Stomach smooth muscle (tissue), 2 donors: Measurements from ENCODE around the gene GPRC5A.

Source experiments
- H3K27ac ChIP-seq: one replicate; pipeline ENCODE4 v1.7.0; 2013; ENCODE audit warnings: mild to moderate bottlenecking, low read length, inconsistent platforms
- H3K27me3 ChIP-seq, 2 donors: one replicate each; pipeline ENCODE4 v1.7.0; 2013; ENCODE audit warnings: low read length in 2 of 2; ENCODE audit not compliant: insufficient read depth in 2 of 2, control insufficient read depth in 1 of 2
- H3K36me3 ChIP-seq, 2 donors: one replicate each; pipeline ENCODE4 v1.7.0; 2013; ENCODE audit warnings: low read length in 2 of 2; ENCODE audit not compliant: control insufficient read depth in 2 of 2, insufficient read depth in 2 of 2
- H3K4me1 ChIP-seq: one replicate; pipeline ENCODE4 v1.7.0; 2013; ENCODE audit warnings: low read length; ENCODE audit not compliant: control insufficient read depth, insufficient read depth
- H3K4me3 ChIP-seq, 2 donors: one replicate each; pipeline ENCODE4 v1.7.0; 2013; ENCODE audit warnings: low read length in 2 of 2
- H3K9ac ChIP-seq, 2 donors: one replicate each; pipeline ENCODE4 v1.7.0; 2013; ENCODE audit warnings: low read length in 2 of 2, mild to moderate bottlenecking in 1 of 2
- H3K9me3 ChIP-seq, 2 donors: one replicate each; pipeline ENCODE4 v1.7.0; 2013; ENCODE audit warnings: low read length in 2 of 2; ENCODE audit not compliant: control insufficient read depth in 2 of 2
- donor health status: healthy.
- donor health status: Pancreatic carcinoma.

Gene GPRC5A

DNA sequence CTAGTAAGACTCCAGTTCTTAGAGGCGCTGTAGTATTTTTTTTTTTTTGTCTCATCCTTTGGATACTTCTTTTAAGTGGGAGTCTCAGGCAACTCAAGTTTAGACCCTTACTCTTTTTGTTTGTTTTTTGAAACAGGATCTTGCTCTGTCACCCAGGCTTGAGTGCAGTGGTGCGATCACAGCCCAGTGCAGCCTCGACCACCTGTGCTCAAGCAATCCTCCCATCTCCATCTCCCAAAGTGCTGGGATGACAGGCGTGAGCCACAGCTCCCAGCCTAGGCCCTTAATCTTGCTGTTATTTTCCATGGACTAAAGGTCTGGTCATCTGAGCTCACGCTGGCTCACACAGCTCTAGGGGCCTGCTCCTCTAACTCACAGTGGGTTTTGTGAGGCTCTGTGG is 21.3 kb downstream of the GPRC5A start:
- Histone ChIP-seq H3K27ac (no peak overlapping the region), H3K4me1 (peaks cover 4% of the 10 kb centered on the region), H3K4me3 (no peak overlapping the region), H3K27me3 (peaks cover 0 to 2% of the 10 kb centered on the region in 2 donors), H3K36me3 (no peaks in the 10 kb centered on the region), H3K9me3 (no peaks in the 10 kb centered on the region), H3K9ac (no peak overlapping the region)

DNA sequence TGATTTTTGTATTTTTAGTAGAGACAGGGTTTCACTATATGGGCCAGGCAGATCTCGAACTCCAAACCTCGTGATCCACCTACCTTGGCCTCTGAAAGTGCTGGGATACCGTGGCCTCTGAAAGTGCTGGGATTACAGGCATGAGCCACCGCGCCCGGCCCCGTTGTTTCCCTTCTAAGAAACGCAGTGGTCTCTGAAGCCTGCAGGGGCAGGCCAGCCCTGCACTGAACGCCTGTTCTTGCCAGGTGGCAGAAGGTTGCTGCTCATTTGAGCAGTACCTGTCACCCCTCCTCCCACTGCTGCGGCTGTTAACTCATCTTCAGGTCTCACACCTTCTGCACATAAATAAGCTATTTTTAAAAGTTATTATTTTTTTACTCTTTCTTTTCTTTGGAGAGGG is 24.3 kb downstream of the GPRC5A start:
- no peak overlapping the region for H3K27ac ChIP-seq
- H3K9me3 ChIP-seq, result no peaks in the 10 kb centered on the region
- H3K36me3 ChIP-seq, result no peaks in the 10 kb centered on the region
- no peak overlapping the region for H3K9ac ChIP-seq
- H3K4me1 ChIP-seq, result peaks cover 4% of the 10 kb centered on the region
- peaks cover 0 to 2% of the 10 kb centered on the region in 2 donors for H3K27me3 ChIP-seq
- H3K4me3 ChIP-seq, result no peak overlapping the region

GRCh38 chr12:12916135-12916944 is 25.0 kb downstream of the GPRC5A start:
- Histone ChIP-seq H3K9ac (no peak overlapping the region), H3K9me3 (no peaks in the 10 kb centered on the region), H3K27me3 (peaks cover 0 to 2% of the 10 kb centered on the region in 2 donors), H3K4me3 (peak overlapping the region in 1 of 2 donors; percentile 35), H3K4me1 (peaks cover 4% of the 10 kb centered on the region), H3K27ac (no peak overlapping the region), H3K36me3 (no peaks in the 10 kb centered on the region)

GRCh38 chr12:12917517-12917916 is 26.2 kb downstream of the GPRC5A start:
- H3K27ac ChIP-seq, result no peak overlapping the region
- no peak overlapping the region for H3K9ac ChIP-seq
- no peaks in the 10 kb centered on the region for H3K9me3 ChIP-seq
- H3K4me3 ChIP-seq, result no peak overlapping the region
- H3K27me3 ChIP-seq, result peaks cover 0 to 2% of the 10 kb centered on the region in 2 donors
- H3K36me3 ChIP-seq, result no peaks in the 10 kb centered on the region
- peaks cover 4% of the 10 kb centered on the region for H3K4me1 ChIP-seq

DNA sequence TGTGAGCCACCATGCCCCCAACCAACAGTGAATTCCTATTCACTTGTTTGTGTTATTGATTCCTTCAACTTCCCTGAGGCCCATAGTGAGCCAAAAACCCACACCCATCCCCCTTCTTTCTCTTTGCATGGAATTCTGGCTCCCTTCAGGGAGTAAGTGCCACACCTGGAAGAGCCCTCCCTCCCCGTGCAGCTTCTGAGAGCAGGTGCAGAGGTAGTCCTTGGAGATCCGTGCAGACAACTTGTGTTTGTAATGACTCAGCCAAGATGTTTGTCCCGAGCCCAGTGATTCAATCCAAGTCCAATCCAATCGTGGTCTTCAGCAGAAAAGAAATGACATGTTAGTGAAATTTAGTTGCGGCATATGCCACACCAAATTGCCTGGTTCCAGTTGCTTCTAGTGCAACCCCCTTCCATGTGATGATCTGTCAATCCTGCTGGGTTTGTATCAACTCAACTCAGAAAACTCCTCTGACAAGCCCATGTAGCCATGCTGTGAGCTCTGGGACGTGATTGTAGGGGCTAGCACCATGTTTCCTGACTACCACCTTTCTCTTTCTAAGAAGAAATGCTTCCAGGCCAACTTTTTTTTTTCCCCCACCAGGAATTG is 27.5 kb downstream of the GPRC5A start:
- no peak overlapping the region for H3K27ac ChIP-seq

GRCh38 chr12:12919666-12920435 is 28.5 kb downstream of the GPRC5A start:
- Histone ChIP-seq H3K9me3 (no peaks in the 10 kb centered on the region), H3K36me3 (no peaks in the 10 kb centered on the region), H3K27ac (no peak overlapping the region), H3K27me3 (peaks cover 0 to 2% of the 10 kb centered on the region in 2 donors), H3K9ac (no peak overlapping the region), H3K4me1 (peaks cover 4% of the 10 kb centered on the region), H3K4me3 (no peak overlapping the region)

More for the DNA sequence above, 27.5 kb downstream of the GPRC5A start:
- Histone ChIP-seq H3K27me3 (peaks cover 0 to 2% of the 10 kb centered on the region in 2 donors), H3K9ac (no peak overlapping the region), H3K4me1 (peaks cover 4% of the 10 kb centered on the region), H3K4me3 (no peak overlapping the region), H3K36me3 (no peaks in the 10 kb centered on the region), H3K9me3 (no peaks in the 10 kb centered on the region)

- Histone ChIP-seq H3K9ac (no peak overlapping the region), H3K27ac (no peak overlapping the region), H3K4me1 (no peaks in the 10 kb centered on the region), H3K27me3 (no peaks in the 10 kb centered on the region), H3K9me3 (no peaks in the 10 kb centered on the region), H3K36me3 (no peaks in the 10 kb centered on the region), H3K4me3 (no peak overlapping the region)
Measured at GRCh38 chr12:12922191-12922616, 30.8 kb downstream of the GPRC5A start.

DNA sequence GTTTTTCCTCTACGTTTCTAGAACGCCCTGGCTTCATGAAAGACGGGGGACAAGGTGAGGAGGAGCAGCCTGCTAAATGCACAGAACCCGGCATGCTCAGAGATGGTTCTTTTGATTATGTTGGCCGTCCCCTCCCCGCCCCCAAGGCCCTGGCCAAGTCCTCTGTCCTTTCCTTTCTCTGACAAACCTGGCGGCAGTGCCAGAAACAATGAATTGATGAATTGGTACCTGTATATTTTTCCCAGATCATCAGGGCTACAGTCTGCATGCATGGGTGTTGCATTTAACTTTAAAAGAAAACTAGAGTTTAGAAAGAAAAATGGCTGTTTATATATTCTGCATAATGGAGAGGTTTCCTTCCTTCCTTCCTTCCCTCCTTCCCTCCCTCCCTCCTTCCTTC is 31.6 kb downstream of the GPRC5A start:
- no peaks in the 10 kb centered on the region for H3K9me3 ChIP-seq
- peaks cover 5% of the 10 kb centered on the region for H3K4me1 ChIP-seq
- no peak overlapping the region for H3K27ac ChIP-seq
- no peaks in the 10 kb centered on the region for H3K36me3 ChIP-seq
- no peaks in the 10 kb centered on the region for H3K27me3 ChIP-seq
- H3K9ac ChIP-seq, result no peak overlapping the region
- no peak overlapping the region for H3K4me3 ChIP-seq

- Histone ChIP-seq H3K9me3 (no peaks in the 10 kb centered on the region), H3K9ac (no peak overlapping the region), H3K27me3 (no peaks in the 10 kb centered on the region), H3K4me3 (no peak overlapping the region), H3K4me1 (peaks cover 5% of the 10 kb centered on the region), H3K27ac (no peak overlapping the region), H3K36me3 (no peaks in the 10 kb centered on the region)
Measured at GRCh38 chr12:12924169-12924568, 32.8 kb downstream of the GPRC5A start.

- H3K27me3 ChIP-seq, result no peaks in the 10 kb centered on the region
- no peaks in the 10 kb centered on the region for H3K9me3 ChIP-seq
- no peak overlapping the region for H3K27ac ChIP-seq
- H3K36me3 ChIP-seq, result no peaks in the 10 kb centered on the region
- no peak overlapping the region for H3K4me3 ChIP-seq
- peaks cover 5% of the 10 kb centered on the region for H3K4me1 ChIP-seq
- H3K9ac ChIP-seq, result no peak overlapping the region
Measured at GRCh38 chr12:12925388-12925787, 34.0 kb downstream of the GPRC5A start.
